NCI-H128 (cell line): ENCODE measurements around the gene RNF7.
"Not testable (repeated sequence)": the region's sequence is repeated elsewhere in the genome, so short reads cannot be mapped to it uniquely, and the experiment has no call there.

Experiments
- DNase-seq: peaks from one replicate; lab custom pipeline; 2025; ENCODE audit not compliant: unreplicated experiment; lab: John Stamatoyannopoulos, UW

The RNF7 gene

DNA sequence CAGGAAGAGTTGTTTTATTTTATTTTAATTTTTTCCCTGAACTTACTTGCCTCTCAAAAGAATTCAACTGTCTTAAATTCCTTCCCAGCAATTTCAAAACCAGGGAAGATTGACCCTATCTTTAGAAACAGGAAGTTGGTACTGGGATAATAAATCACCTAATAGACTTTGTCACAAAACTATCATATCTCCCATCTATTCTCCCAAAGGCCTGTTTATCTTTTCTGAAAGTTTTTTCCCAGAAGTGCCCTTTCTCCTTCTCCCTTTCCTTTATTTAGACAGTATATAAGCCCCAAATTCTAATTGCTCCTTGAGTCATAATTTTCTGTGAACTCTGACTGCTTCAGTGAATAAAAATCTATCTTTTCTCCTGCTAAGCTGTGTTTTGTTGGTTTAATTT lies 2.9 kb upstream of the RNF7 start:
- no peak for DNase-seq

DNA sequence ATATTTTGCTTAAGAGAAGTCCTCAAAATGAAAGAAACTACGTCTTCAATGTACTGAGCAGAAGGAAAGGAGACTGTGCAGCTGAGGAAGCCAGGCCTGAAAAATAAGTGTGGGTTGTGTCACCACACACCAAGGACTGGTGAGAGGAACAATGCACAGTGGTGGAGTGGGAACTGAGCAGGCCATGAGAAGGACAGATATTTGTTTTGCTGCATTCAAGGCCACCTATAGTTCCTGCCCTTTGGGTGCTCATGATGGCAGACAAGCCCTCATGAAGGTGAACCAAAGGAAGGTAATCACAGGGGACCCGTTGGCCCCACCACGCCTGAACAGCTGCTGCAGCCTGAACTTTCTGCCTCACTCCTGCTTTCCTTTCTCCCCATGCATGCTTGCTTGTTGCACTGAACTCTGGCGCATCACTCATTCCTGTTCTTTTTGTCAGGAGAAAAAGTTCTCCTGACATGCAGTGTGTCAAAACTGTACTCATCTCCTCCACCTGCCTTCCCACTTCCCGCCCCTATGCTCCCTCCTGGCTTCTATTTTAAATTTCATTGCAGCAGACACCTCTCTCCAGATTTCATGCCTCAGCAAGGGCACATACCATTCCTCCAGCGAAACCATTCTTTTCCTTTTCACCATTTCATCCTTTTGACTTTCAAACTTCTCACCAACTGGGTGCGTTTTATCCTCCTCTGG lies 2.2 kb upstream of the RNF7 start:
- no peak for DNase-seq

- DNase-seq = no peak
Measured at GRCh38 chr3:141737093-141737492, 1.0 kb upstream of the RNF7 start.

DNA sequence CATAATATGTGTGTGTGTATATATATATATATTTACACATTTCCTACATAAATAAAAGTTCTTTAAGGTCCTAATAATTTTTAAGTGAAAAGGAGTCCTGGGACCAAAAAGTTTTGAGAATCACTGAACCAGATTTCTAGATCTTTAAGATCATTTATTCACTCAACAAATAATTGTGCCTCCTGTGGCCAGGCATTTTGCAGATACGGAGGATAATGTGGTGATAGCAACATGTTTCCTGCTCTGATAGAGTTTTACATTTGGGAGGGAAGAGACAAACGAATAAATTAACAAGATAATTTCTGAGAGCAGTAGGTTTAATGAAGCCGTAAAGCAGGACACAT lies 448 bp upstream of the RNF7 start:
- DNase-seq = no peak

- no peak for DNase-seq
Measured at GRCh38 chr3:141738891-141739363, 829 bp downstream of the RNF7 start.

- no peak for DNase-seq
Measured at GRCh38 chr3:141739731-141740130, 1.6 kb downstream of the RNF7 start.

DNA sequence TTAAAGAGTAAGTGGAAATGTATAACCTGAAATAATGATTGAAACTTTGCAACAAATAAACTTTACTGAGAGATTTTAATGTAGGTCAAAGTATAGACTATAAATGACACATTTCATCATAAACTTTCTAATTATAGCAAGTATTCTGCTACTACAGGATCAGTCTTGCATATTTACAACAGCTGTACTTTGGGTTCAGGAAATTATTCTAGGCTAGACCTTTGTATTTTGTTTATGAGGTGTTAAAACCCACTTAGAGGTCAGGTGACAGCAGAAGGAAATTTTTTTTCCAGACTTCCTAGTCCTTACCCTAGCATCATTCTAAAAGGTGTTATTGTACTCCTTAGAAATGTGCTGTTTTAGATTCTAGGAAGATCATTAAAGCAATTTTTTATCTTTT lies 2.3 kb downstream of the RNF7 start:
- no peak for DNase-seq

- DNase-seq = no peak
Measured at GRCh38 chr3:141743305-141743704, 5.2 kb downstream of the RNF7 start.

GRCh38 chr3:141746962-141747361 lies 8.9 kb downstream of the RNF7 start:
- DNase-seq = no peak

GRCh38 chr3:141753399-141753798 lies 15.3 kb downstream of the RNF7 start:
- no peak for DNase-seq

GRCh38 chr3:141754032-141754431 lies 15.9 kb downstream of the RNF7 start:
- DNase-seq = no peak

- DNase-seq = not testable (repeated sequence)
Measured at GRCh38 chr3:141762552-141762951, 24.5 kb downstream of the RNF7 start.

- DNase-seq = no peak
Measured at GRCh38 chr3:141763088-141763750, 25.1 kb downstream of the RNF7 start, which contains the start of gene GRK7. Gene GRK7, plus strand, starts transcription at chr3:141763408. Its CDS starts 14,877 bp downstream, at chr3:141778285.

DNA sequence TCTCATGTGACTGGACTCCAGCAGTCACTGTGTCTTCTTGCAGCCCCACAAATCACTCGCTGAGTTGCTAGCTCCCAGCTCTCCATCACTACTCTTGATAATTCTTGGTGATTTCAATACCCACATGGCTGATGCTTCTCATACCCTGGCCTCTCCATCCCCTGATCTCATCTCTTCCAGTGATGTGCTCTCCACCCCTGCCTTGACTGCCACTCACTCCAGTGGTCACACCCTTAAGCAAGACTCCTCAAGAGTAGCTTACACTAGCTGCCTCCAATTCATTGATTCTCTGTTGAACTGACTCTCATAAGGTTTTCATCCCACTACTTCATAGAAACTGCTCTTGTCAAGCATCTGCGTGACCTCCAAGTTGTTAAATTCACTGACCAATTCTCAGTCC lies 25.9 kb downstream of the RNF7 start:
- DNase-seq = no peak

DNA sequence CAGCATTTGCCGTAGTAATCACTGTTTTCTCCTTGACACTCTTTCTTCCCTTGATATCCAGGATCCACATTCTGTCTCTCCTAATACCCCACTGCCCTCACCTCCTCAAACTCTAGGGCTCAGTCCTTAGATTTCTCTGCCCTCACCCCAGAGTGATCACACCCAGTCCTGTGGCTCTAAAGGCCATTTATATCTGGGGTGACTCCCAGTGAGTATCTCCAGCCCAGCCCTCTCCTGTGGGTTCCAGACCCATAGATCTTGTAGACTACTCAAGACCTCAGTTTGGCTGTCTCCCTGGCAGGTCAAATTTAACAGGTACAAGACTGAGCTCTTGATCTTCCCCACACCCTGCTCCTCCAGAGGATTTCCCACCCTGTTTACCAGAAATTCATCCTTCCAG lies 26.4 kb downstream of the RNF7 start:
- no peak for DNase-seq

DNA sequence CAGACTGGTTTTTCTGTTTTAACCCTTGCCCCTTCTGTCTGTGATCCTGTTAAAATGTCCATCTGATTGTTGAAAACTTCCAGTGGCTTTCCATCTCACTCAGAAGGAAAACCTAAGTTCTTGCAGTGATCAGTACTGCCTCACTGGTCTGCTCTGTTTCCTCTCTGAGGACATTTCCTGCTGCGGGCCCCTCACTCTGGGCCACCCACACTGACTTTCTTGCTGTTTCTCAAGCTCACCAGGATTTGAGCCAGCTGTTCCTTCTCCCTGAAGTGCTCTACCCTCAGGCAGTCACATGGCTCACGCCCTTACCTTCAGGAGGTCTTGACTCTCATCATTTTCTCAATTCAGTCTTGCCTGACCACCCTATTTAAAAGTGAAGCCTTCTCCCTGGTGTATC lies 26.9 kb downstream of the RNF7 start:
- no peak for DNase-seq

GRCh38 chr3:141767066-141767465 lies 29.0 kb downstream of the RNF7 start:
- DNase-seq = no peak

GRCh38 chr3:141769221-141769894 lies 31.3 kb downstream of the RNF7 start:
- DNase-seq = no peak

DNA sequence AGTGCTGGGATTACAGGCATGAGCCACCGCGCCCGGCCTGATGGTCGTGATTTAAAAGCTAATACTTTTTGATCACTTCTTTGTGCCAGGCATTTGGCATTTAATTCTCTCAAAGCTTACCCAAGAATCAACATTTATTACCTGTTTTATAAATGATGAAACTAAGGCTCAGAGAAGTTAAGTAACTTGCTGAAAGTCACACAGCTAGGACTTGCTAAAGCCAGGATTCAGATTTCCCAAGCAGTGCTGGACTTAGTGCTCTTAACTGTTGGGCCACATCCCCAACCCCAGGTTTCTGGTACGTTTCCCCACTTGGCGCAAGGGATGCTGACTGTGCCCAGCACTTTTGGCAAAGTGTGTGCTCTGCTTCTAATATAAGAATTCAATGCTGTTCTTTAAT lies 35.6 kb downstream of the RNF7 start:
- DNase-seq = no peak

DNA sequence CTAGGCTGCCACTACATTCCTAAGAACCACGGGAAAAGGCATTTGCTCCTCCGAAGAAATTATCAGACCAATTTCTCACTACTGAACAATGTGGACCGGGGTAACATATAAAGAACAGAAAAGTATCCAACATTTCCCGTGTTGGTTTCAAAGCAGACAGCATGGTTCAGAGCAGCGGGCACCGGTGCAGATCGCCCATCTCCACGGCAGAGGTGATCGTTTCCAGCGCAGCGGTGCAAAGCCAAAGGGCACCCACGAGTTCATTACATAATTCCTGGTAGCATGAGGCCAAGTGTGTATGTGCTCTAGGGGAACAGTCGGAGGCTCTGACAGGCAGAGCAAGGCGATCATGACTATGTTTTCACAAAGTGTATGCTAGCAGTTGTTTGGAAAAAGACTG lies 38.3 kb downstream of the RNF7 start:
- DNase-seq = no peak

DNA sequence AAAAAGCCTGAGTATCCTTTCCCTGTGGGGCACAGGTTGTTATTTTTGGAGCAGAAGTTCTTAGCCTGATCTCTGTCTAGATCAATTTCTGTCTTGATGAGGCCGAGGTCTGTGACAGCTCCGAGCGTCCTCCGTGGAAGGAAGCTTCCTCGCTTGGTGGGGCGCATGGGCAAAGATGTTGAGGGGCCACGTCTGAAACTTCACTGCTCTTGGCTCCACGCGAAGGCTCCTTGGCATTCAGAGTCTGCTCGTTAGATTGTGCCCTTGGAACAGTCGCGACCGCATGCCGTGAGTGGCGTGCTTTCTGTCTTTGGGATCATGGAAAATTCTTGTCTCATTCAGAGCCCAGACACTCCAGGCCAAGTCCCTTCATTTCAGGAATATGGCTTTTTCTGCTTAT lies 38.8 kb downstream of the RNF7 start:
- no peak for DNase-seq
